H1 (cell line): ENCODE results near the gene NAV2. TPM values are rescaled to one million over a fixed set of nuclear protein-coding genes. Genes with fewer than 3 reads are reported as not detected.

Source experiments
- CBX8 ChIP-seq: fragments of 300-800, 300-1000 bp; sonication (generic); IDR thresholded peaks from 2 replicates; pipeline ENCODE4 v1.7.1; 2016; ENCODE audit warnings: low read depth, low read length, borderline replicate concordance
- HDAC2 ChIP-seq, 2 experiments: fragments of 300-600 bp in 1 of 2; sonication (generic) in 1 of 2; IDR thresholded peaks; 2 replicates each; pipeline ENCODE4 v1.6.1; 2011 to 2012; ENCODE audit warnings: low read depth in 2 of 2, low read length in 2 of 2, mild to moderate bottlenecking in 2 of 2, moderate library complexity in 2 of 2, borderline replicate concordance in 1 of 2, inconsistent platforms in 1 of 2
- POLR2AphosphoS5 ChIP-seq: IDR thresholded peaks from 2 replicates; pipeline ENCODE4 v1.6.1; 2011; ENCODE audit warnings: low read depth, low read length
- RFX5 ChIP-seq: IDR thresholded peaks from 2 replicates; pipeline ENCODE4 v1.6.1; 2011; ENCODE audit warnings: low read depth, low read length, improper control_type of control experiment, borderline replicate concordance
- SIN3A ChIP-seq, 2 experiments: IDR thresholded peaks in 1 of 2; conservative IDR thresholded peaks in 1 of 2; 2 replicates each; pipeline ENCODE4 v1.6.1; 2011 to 2012; ENCODE audit warnings: low read length in 2 of 2, improper control_type of control experiment in 1 of 2, low read depth in 1 of 2, mild to moderate bottlenecking in 1 of 2
- SIRT6 ChIP-seq: IDR thresholded peaks from one replicate; pipeline ENCODE4 v1.7.1; 2012; ENCODE audit warnings: low read length, inconsistent platforms
- SP2 ChIP-seq: IDR thresholded peaks from 2 replicates; pipeline ENCODE4 v1.6.1; 2012; ENCODE audit warnings: mild to moderate bottlenecking, low read length, inconsistent platforms
- USF2 ChIP-seq: IDR thresholded peaks from 2 replicates; pipeline ENCODE4 v1.6.1; 2011; ENCODE audit warnings: low read length, improper control_type of control experiment
- ZNF274 ChIP-seq: IDR thresholded peaks from 2 replicates; pipeline ENCODE4 v1.7.0; 2012; ENCODE audit warnings: low read length, borderline replicate concordance; ENCODE audit errors: extremely low read depth
- polyA plus RNA-seq, 7 experiments: library from polyadenylated mRNA; depleted of rRNA in 3 of 7; stranded (reverse) in 5 of 7; unstranded in 2 of 7; fragments of >200 nt in 5 of 7; fragments of 200-250 nt in 2 of 7; gene quantifications; 1 replicate in 5 of 7; 2 replicates in 1 of 7; 4 replicates in 1 of 7; pipeline versions ENCODE4 v1.2.1 to v1.2.3, GENCODE V29; 2011 to 2013; ENCODE audit warnings: missing spikeins in 2 of 7, mixed read lengths in 2 of 7
- total RNA-seq: library from RNA; stranded (reverse); fragmentation: NEBNext Ultra II Directional; extraction: Animal tissue kit (Norgen Biotek cat#: 25700); gene quantifications from 2 replicates; pipeline ENCODE4 v1.2.1, GENCODE V29; 2021
- TF ChIP-seq, protein P1 (sequence below): fragments of 300-600 bp; sonication (generic); IDR thresholded peaks from 2 replicates; pipeline ENCODE4 v1.7.1; 2012; ENCODE audit warnings: low read length, moderate library complexity, mild to moderate bottlenecking, inconsistent platforms; ENCODE audit not compliant: insufficient replicate concordance

Gene NAV2
- total and polyA plus RNA-seq, 2 of the 8 experiments (the other 6 are each of a cell fraction or from before 2014, with no cell fraction given) = 35.6 to 73.6 TPM

DNA sequence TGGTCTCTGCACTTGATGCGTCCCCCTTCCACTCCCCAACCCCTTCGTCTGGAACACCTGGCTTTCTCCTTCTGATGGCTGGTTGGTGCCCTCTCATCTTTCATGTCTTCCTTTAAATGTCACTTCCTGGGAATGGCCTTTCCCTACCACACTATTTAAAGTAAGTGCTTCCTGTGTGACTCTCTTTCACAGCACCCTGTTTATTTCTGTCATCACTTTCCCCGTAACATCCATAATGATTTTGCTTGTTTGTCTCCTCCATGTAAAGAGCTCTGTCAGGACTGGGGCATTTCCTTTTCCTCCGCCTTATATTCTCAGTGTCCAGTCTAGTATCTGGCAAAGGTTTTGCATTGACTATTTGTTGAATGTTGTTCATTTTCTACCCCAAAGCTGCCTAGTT lies 304.7 kb downstream of the NAV2 start (continued):
- TF ChIP-seq, protein P1, sequence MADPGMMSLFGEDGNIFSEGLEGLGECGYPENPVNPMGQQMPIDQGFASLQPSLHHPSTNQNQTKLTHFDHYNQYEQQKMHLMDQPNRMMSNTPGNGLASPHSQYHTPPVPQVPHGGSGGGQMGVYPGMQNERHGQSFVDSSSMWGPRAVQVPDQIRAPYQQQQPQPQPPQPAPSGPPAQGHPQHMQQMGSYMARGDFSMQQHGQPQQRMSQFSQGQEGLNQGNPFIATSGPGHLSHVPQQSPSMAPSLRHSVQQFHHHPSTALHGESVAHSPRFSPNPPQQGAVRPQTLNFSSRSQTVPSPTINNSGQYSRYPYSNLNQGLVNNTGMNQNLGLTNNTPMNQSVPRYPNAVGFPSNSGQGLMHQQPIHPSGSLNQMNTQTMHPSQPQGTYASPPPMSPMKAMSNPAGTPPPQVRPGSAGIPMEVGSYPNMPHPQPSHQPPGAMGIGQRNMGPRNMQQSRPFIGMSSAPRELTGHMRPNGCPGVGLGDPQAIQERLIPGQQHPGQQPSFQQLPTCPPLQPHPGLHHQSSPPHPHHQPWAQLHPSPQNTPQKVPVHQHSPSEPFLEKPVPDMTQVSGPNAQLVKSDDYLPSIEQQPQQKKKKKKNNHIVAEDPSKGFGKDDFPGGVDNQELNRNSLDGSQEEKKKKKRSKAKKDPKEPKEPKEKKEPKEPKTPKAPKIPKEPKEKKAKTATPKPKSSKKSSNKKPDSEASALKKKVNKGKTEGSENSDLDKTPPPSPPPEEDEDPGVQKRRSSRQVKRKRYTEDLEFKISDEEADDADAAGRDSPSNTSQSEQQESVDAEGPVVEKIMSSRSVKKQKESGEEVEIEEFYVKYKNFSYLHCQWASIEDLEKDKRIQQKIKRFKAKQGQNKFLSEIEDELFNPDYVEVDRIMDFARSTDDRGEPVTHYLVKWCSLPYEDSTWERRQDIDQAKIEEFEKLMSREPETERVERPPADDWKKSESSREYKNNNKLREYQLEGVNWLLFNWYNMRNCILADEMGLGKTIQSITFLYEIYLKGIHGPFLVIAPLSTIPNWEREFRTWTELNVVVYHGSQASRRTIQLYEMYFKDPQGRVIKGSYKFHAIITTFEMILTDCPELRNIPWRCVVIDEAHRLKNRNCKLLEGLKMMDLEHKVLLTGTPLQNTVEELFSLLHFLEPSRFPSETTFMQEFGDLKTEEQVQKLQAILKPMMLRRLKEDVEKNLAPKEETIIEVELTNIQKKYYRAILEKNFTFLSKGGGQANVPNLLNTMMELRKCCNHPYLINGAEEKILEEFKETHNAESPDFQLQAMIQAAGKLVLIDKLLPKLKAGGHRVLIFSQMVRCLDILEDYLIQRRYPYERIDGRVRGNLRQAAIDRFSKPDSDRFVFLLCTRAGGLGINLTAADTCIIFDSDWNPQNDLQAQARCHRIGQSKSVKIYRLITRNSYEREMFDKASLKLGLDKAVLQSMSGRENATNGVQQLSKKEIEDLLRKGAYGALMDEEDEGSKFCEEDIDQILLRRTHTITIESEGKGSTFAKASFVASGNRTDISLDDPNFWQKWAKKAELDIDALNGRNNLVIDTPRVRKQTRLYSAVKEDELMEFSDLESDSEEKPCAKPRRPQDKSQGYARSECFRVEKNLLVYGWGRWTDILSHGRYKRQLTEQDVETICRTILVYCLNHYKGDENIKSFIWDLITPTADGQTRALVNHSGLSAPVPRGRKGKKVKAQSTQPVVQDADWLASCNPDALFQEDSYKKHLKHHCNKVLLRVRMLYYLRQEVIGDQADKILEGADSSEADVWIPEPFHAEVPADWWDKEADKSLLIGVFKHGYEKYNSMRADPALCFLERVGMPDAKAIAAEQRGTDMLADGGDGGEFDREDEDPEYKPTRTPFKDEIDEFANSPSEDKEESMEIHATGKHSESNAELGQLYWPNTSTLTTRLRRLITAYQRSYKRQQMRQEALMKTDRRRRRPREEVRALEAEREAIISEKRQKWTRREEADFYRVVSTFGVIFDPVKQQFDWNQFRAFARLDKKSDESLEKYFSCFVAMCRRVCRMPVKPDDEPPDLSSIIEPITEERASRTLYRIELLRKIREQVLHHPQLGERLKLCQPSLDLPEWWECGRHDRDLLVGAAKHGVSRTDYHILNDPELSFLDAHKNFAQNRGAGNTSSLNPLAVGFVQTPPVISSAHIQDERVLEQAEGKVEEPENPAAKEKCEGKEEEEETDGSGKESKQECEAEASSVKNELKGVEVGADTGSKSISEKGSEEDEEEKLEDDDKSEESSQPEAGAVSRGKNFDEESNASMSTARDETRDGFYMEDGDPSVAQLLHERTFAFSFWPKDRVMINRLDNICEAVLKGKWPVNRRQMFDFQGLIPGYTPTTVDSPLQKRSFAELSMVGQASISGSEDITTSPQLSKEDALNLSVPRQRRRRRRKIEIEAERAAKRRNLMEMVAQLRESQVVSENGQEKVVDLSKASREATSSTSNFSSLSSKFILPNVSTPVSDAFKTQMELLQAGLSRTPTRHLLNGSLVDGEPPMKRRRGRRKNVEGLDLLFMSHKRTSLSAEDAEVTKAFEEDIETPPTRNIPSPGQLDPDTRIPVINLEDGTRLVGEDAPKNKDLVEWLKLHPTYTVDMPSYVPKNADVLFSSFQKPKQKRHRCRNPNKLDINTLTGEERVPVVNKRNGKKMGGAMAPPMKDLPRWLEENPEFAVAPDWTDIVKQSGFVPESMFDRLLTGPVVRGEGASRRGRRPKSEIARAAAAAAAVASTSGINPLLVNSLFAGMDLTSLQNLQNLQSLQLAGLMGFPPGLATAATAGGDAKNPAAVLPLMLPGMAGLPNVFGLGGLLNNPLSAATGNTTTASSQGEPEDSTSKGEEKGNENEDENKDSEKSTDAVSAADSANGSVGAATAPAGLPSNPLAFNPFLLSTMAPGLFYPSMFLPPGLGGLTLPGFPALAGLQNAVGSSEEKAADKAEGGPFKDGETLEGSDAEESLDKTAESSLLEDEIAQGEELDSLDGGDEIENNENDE = no peak
- no peak for TF ChIP-seq SIRT6
- TF ChIP-seq SP2 = no peak
- no peak for TF ChIP-seq POLR2AphosphoS5
- no peak for TF ChIP-seq HDAC2 (IDR thresholded peaks at IDR 0.05; ENCODE audit: borderline replicate concordance in 1 of 2, low read depth in 2 of 2, low read length in 2 of 2)
- TF ChIP-seq ZNF274 = no peak
- TF ChIP-seq SIN3A (conservative IDR thresholded peaks at IDR 0.05 in 1 of 2, IDR thresholded peaks at IDR 0.05 in 1 of 2; ENCODE audit: low read depth in 1 of 2, low read length in 2 of 2) = no peak
- TF ChIP-seq USF2 = no peak
- no peak for TF ChIP-seq CBX8
- TF ChIP-seq RFX5 = no peak
